ENCODE measurements around the gene GRK6. TPM values are rescaled to one million over a fixed set of nuclear protein-coding genes. Genes with fewer than 3 reads are reported as not detected.
"Not testable (repeated sequence)": the region's sequence is repeated elsewhere in the genome, so short reads cannot be mapped to it uniquely, and the experiment has no call there.

The GRK6 gene
- total RNA-seq, 2 experiments from 2014 or later = 186 to 192 TPM

DNA sequence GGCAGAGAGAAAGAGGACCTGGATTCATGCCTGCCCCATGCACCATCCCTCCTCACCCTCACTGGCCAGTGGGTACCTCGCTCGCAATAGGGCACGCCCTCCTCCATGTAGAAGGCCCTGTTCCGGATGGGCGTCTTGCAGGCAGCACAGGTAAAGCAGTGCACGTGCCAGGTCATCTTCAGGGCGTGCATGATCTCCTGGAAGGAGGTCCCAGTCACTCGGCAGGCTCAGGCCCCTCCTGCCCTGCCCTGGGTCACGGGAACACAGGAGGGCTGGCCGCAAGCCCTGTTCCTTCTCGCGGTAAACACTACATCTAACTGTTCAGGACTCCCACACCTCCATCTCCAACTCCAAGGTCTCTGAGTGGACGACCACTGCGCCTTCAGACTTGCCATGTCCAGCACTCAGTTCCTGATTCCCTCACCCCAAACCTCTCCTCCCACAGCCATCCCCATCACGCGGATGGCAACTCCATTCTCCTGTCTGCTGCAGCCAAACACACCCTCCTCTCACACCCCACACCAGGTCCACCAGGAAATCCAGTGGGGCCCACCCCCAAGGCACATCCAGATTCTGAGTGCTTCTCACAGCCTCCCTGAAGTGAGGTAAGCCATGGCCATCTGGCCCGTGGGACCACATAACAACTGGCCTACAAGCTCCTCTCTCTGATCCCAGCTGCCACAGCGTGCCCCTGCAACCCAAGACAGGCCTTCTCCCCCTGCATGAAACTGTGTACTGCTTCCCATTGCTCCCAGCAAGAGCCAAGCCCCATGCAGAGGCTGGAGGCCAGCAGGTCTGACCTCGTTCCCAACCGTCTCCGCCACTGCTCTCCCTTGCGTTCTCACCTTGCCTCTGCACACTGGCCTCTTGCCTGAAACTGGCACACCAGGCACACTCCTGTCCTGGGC lies 57.8 kb downstream of the GRK6 start:
- Mint-ChIP-seq H3K27me3 (no peaks in the 10 kb centered on the region), H3K27ac (no peak overlapping the region), H3K4me3 (no peak overlapping the region), H3K4me1 (ENCODE audit: low read depth) (peaks cover 7% of the 10 kb centered on the region), H3K36me3 (ENCODE audit: low read depth) (no peaks in the 10 kb centered on the region), H3K9me3 (no peaks in the 10 kb centered on the region)
- DNase-seq (no peak), ATAC-seq (ENCODE audit: poor library complexity) (no peak)
- H3K27me3 ChIP-seq (ENCODE audit: control insufficient read depth in 1 of 2, insufficient read depth in 2 of 2, low read length in 2 of 2) = no peaks in the 10 kb centered on the region
- ChIA-PET POLR2A (no interaction called here), CTCF (no interaction called here)
- intact Hi-C loops (cut with DNase I, micrococcal nuclease) = no loop called here
- H3K4me1 ChIP-seq (ENCODE audit: insufficient read depth, low read length) = peaks cover 4% of the 10 kb centered on the region
- TF ChIP-seq, protein P1, sequence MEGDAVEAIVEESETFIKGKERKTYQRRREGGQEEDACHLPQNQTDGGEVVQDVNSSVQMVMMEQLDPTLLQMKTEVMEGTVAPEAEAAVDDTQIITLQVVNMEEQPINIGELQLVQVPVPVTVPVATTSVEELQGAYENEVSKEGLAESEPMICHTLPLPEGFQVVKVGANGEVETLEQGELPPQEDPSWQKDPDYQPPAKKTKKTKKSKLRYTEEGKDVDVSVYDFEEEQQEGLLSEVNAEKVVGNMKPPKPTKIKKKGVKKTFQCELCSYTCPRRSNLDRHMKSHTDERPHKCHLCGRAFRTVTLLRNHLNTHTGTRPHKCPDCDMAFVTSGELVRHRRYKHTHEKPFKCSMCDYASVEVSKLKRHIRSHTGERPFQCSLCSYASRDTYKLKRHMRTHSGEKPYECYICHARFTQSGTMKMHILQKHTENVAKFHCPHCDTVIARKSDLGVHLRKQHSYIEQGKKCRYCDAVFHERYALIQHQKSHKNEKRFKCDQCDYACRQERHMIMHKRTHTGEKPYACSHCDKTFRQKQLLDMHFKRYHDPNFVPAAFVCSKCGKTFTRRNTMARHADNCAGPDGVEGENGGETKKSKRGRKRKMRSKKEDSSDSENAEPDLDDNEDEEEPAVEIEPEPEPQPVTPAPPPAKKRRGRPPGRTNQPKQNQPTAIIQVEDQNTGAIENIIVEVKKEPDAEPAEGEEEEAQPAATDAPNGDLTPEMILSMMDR (IDR thresholded peaks at IDR 0.05) = no peak
- H3K27ac ChIP-seq (ENCODE audit: low read depth in 1 of 2, low read length in 2 of 2) = no peak overlapping the region
- H3K4me3 ChIP-seq (ENCODE audit: low read length) = no peak overlapping the region
- H3K9me3 ChIP-seq (ENCODE audit: control insufficient read depth in 1 of 2, insufficient read depth in 1 of 2, low read length in 2 of 2) = no peaks in the 10 kb centered on the region
- H3K36me3 ChIP-seq (ENCODE audit: insufficient read depth, low read length) = peaks cover 5% of the 10 kb centered on the region

DNA sequence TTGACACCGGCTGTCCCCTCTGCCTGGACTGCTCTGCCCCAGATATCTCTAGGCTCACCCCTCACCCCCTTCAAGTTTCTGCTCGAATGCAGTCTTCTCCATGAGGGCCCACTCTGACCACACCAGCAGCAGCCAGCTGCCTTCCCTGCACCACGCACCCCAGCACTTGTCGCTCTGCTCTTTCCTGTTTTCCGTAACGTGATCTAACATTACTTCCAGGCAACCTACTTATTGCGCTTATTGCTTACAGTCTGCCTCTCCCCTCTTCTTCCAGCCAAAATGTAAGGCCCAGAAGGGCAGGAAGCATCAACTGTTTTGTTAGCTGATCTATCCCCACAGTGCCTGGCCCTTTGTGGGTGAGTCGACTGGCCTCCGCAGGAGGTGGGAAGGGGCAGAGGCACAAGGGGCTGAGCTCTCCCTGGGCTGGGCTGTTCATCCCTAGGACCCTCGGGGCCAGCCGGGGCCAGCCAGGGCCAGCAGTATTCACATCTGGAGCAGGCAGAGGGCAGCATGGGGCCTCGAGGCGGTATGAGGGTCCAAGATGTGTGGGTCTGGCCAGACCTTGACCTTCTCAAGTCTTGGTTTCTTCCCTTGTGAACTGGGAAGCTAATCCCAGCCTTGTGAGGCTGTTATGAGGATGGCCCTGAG lies 58.5 kb downstream of the GRK6 start:
- no peaks in the 10 kb centered on the region for H3K27me3 ChIP-seq (ENCODE audit: control insufficient read depth in 1 of 2, insufficient read depth in 2 of 2, low read length in 2 of 2)
- no peaks in the 10 kb centered on the region for H3K9me3 ChIP-seq (ENCODE audit: control insufficient read depth in 1 of 2, insufficient read depth in 1 of 2, low read length in 2 of 2)
- H3K4me1 ChIP-seq (ENCODE audit: insufficient read depth, low read length) = no peaks in the 10 kb centered on the region
- no peak overlapping the region for H3K4me3 ChIP-seq (ENCODE audit: low read length)
- DNase-seq (no peak), ATAC-seq (ENCODE audit: poor library complexity) (no peak)
- ChIA-PET CTCF (no interaction called here), POLR2A (no interaction called here)
- H3K4me3 Mint-ChIP-seq = no peak overlapping the region
- intact Hi-C loops (cut with DNase I, micrococcal nuclease) = no loop called here
- no peaks in the 10 kb centered on the region for H3K9me3 Mint-ChIP-seq
- TF ChIP-seq, protein P1 (IDR thresholded peaks at IDR 0.05) = no peak
- H3K4me1 Mint-ChIP-seq (ENCODE audit: low read depth) = peaks cover 1% of the 10 kb centered on the region
- H3K27ac Mint-ChIP-seq = no peak overlapping the region
- no peak overlapping the region for H3K27ac ChIP-seq (ENCODE audit: low read depth in 1 of 2, low read length in 2 of 2)
- peaks cover 8% of the 10 kb centered on the region for H3K36me3 ChIP-seq (ENCODE audit: insufficient read depth, low read length)
- no peaks in the 10 kb centered on the region for H3K27me3 Mint-ChIP-seq
- no peaks in the 10 kb centered on the region for H3K36me3 Mint-ChIP-seq (ENCODE audit: low read depth)

DNA sequence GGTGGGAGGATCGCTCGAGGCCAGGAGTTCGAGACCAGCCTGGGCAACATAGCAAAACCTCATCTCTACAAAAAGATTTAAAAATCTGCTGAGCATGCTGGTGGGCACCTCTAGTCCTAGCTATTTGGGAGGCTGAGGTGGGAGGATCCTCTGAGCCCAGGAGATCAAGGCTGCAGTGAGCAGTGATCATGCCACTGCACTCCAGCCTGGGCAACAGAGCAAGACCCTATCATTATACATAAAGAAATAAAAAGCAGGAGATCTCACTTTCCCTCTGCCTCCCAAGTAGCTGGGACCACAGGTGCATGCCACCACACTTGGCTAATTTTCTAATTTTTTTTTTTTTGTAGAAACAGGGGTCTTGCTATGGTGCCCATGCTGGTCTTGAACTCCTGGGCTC lies 59.3 kb downstream of the GRK6 start:
- H3K36me3 ChIP-seq (ENCODE audit: insufficient read depth, low read length); H3K27ac Mint-ChIP-seq; POLR2A ChIA-PET; H3K9me3 Mint-ChIP-seq; H3K27me3 Mint-ChIP-seq; H3K27ac ChIP-seq (ENCODE audit: low read depth in 1 of 2, low read length in 2 of 2); H3K36me3 Mint-ChIP-seq (ENCODE audit: low read depth); H3K4me1 ChIP-seq (ENCODE audit: insufficient read depth, low read length); H3K27me3 ChIP-seq (ENCODE audit: control insufficient read depth in 1 of 2, insufficient read depth in 2 of 2, low read length in 2 of 2); DNase-seq; intact Hi-C loops (cut with DNase I, micrococcal nuclease); H3K4me3 Mint-ChIP-seq; H3K4me1 Mint-ChIP-seq (ENCODE audit: low read depth); CTCF ChIA-PET; ATAC-seq (ENCODE audit: poor library complexity); H3K9me3 ChIP-seq (ENCODE audit: control insufficient read depth in 1 of 2, insufficient read depth in 1 of 2, low read length in 2 of 2); H3K4me3 ChIP-seq (ENCODE audit: low read length): not testable (repeated sequence)

Data from CD4-positive, alpha-beta T cell (primary cell).